Nephron (organoid): ENCODE data around the gene OSBPL3.

Source experiments
- H3K27ac Mint-ChIP-seq, 3 experiments: 2 replicates each; pipeline ENCODE4 v1.8.0; 2020; ENCODE audit warnings: mixed read lengths in 3 of 3, mild to moderate bottlenecking in 2 of 3, moderate library complexity in 1 of 3
- H3K27me3 Mint-ChIP-seq: 2 replicates; pipeline ENCODE4 v1.8.0; 2021; ENCODE audit warnings: low read depth, mild to moderate bottlenecking, moderate library complexity, mixed read lengths
- H3K36me3 Mint-ChIP-seq: 2 replicates; pipeline ENCODE4 v1.8.0; 2020; ENCODE audit warnings: low read depth, mixed read lengths
- H3K4me1 Mint-ChIP-seq: 2 replicates; pipeline ENCODE4 v1.8.0; 2020; ENCODE audit warnings: mixed read lengths
- H3K4me3 Mint-ChIP-seq, 3 experiments: 2 replicates each; pipeline ENCODE4 v1.8.0; 2020; ENCODE audit warnings: mild to moderate bottlenecking in 3 of 3, mixed read lengths in 3 of 3, moderate library complexity in 2 of 3
- H3K9me3 Mint-ChIP-seq: 2 replicates; pipeline ENCODE4 v1.8.0; 2020; ENCODE audit warnings: mixed read lengths
- CTCF ChIP-seq, 3 experiments: fragments of 200-600 bp; sonication (generic); IDR thresholded peaks; one replicate each; pipeline ENCODE4 v1.5.0; 2021; ENCODE audit warnings: antibody characterized with exemption in 3 of 3; ENCODE audit not compliant: unreplicated experiment in 3 of 3

OSBPL3 gene

GRCh38 chr7:24979863-24980533, at the start of gene OSBPL3:
TSS of gene OSBPL3 (minus strand) at chr7:24980178. CDS start at chr7:24892472, 87,706 bp downstream.
- Mint-ChIP-seq H3K4me1 (peaks cover 26% of the 10 kb centered on the region), H3K27me3 (peaks cover 72% of the 10 kb centered on the region), H3K36me3 (no peaks in the 10 kb centered on the region), H3K4me3 (peak within 1 kb of the TSS; percentile 89 to 93 (median 91)), H3K9me3 (no peaks in the 10 kb centered on the region), H3K27ac (peak within 1 kb of the TSS; percentile 60 to 89 (median 78))
- no peak for TF ChIP-seq CTCF (IDR thresholded peaks at IDR 0.05; ENCODE audit: unreplicated experiment in 3 of 3)

GRCh38 chr7:25029075-25029474, 49.1 kb upstream of the OSBPL3 start:
- no peaks in the 10 kb centered on the region for H3K4me1 Mint-ChIP-seq
- no peak overlapping the region for H3K4me3 Mint-ChIP-seq
- no peak overlapping the region for H3K27ac Mint-ChIP-seq
- H3K36me3 Mint-ChIP-seq = no peaks in the 10 kb centered on the region
- H3K27me3 Mint-ChIP-seq = no peaks in the 10 kb centered on the region
- TF ChIP-seq CTCF (IDR thresholded peaks at IDR 0.05; ENCODE audit: unreplicated experiment in 3 of 3) = no peak
- H3K9me3 Mint-ChIP-seq = peaks cover 9% of the 10 kb centered on the region

GRCh38 chr7:25028370-25029021, 48.5 kb upstream of the OSBPL3 start:
- H3K4me1 Mint-ChIP-seq = no peaks in the 10 kb centered on the region
- no peak overlapping the region for H3K27ac Mint-ChIP-seq
- no peaks in the 10 kb centered on the region for H3K27me3 Mint-ChIP-seq
- no peaks in the 10 kb centered on the region for H3K36me3 Mint-ChIP-seq
- no peak overlapping the region for H3K4me3 Mint-ChIP-seq
- H3K9me3 Mint-ChIP-seq = peaks cover 9% of the 10 kb centered on the region
- TF ChIP-seq CTCF (IDR thresholded peaks at IDR 0.05; ENCODE audit: unreplicated experiment in 3 of 3) = no peak

GRCh38 chr7:25026156-25026555, 46.2 kb upstream of the OSBPL3 start:
- H3K27me3 Mint-ChIP-seq = no peaks in the 10 kb centered on the region
- H3K36me3 Mint-ChIP-seq = no peaks in the 10 kb centered on the region
- no peaks in the 10 kb centered on the region for H3K4me1 Mint-ChIP-seq
- TF ChIP-seq CTCF (IDR thresholded peaks at IDR 0.05; ENCODE audit: unreplicated experiment in 3 of 3) = no peak
- H3K9me3 Mint-ChIP-seq = peaks cover 9% of the 10 kb centered on the region
- H3K4me3 Mint-ChIP-seq = no peak overlapping the region
- no peak overlapping the region for H3K27ac Mint-ChIP-seq

GRCh38 chr7:25025218-25025671, 45.3 kb upstream of the OSBPL3 start:
- Mint-ChIP-seq H3K9me3 (peaks cover 16% of the 10 kb centered on the region), H3K27me3 (no peaks in the 10 kb centered on the region), H3K36me3 (peaks cover 4% of the 10 kb centered on the region), H3K27ac (peak overlapping the region in 1 of 3 experiments; percentile 64), H3K4me1 (no peaks in the 10 kb centered on the region), H3K4me3 (no peak overlapping the region)
- no peak for TF ChIP-seq CTCF (IDR thresholded peaks at IDR 0.05; ENCODE audit: unreplicated experiment in 3 of 3)
